HEK293 (cell line): ENCODE results near the gene ABCG4.

Experiments
- CTCF ChIA-PET: fragments of 350-600 bp; formaldehyde crosslinking; extraction: SDS; loops from one replicate; lab custom pipeline; 2021; ENCODE audit warnings: antibody characterized with exemption; lab: Yijun Ruan, JAX
- POLR2A ChIA-PET: fragments of 300-600 bp; formaldehyde crosslinking; extraction: SDS; loops from one replicate; lab custom pipeline; 2020; ENCODE audit warnings: antibody characterized with exemption, inconsistent platforms; lab: Yijun Ruan, JAX
- H3K27ac ChIP-seq: fragments of 200-500 bp; sonication (Bioruptor generic); 2 replicates; pipeline ENCODE4 v1.5.1; 2014; ENCODE audit warnings: low read depth, low read length, control low read depth, inconsistent platforms; ENCODE audit errors: extremely low read depth
- H3K36me3 ChIP-seq, 2 experiments: fragments of 200-500 bp in 1 of 2; sonication (Bioruptor generic) in 1 of 2; 1 replicate in 1 of 2; 2 replicates in 1 of 2; pipeline ENCODE4 v1.5.1; 2014 to 2017; ENCODE audit warnings: inconsistent platforms in 2 of 2, low read length in 2 of 2; ENCODE audit not compliant: control insufficient read depth in 2 of 2, insufficient read depth in 1 of 2
- H3K4me1 ChIP-seq: fragments of 200-500 bp; sonication (Bioruptor generic); 2 replicates; pipeline ENCODE4 v1.5.1; 2014; ENCODE audit warnings: mild to moderate bottlenecking, low read length, inconsistent platforms; ENCODE audit not compliant: control insufficient read depth, insufficient read depth
- H3K4me3 ChIP-seq: 2 replicates; pipeline ENCODE4 v1.5.1; 2011; ENCODE audit warnings: low read depth, mild to moderate bottlenecking, control low read depth, low read length, moderate library complexity
- H3K9me3 ChIP-seq: fragments of 200-500 bp; sonication (Bioruptor generic); 2 replicates; pipeline ENCODE4 v1.5.1; 2014; ENCODE audit warnings: low read depth, low read length, inconsistent platforms; ENCODE audit not compliant: control insufficient read depth, insufficient read depth
- EGR2 ChIP-seq: fragments of 450-650 bp; formaldehyde crosslinking; IDR thresholded peaks from 2 replicates; pipeline ENCODE4 v1.5.1; 2016; ENCODE audit warnings: low read depth, missing biosample characterization, missing genetic modification characterization
- GLIS1 ChIP-seq: fragments of 450-650 bp; formaldehyde crosslinking; IDR thresholded peaks from 2 replicates; pipeline ENCODE4 v1.5.1; 2016; ENCODE audit warnings: missing biosample characterization, missing genetic modification characterization
- KLF16 ChIP-seq: fragments of 450-650 bp; formaldehyde crosslinking; IDR thresholded peaks from 2 replicates; pipeline ENCODE4 v1.5.1; 2017; ENCODE audit warnings: missing biosample characterization, missing genetic modification characterization
- KLF8 ChIP-seq: fragments of 450-650 bp; formaldehyde crosslinking; IDR thresholded peaks from 2 replicates; pipeline ENCODE4 v1.5.1; 2016; ENCODE audit warnings: missing biosample characterization, missing genetic modification characterization
- KLF9 ChIP-seq: fragments of 450-650 bp; formaldehyde crosslinking; IDR thresholded peaks from 2 replicates; pipeline ENCODE4 v1.5.1; 2016; ENCODE audit warnings: missing biosample characterization, missing genetic modification characterization, low read depth
- OVOL3 ChIP-seq: fragments of 450-650 bp; formaldehyde crosslinking; IDR thresholded peaks from 2 replicates; pipeline ENCODE4 v1.5.1; 2016; ENCODE audit warnings: missing biosample characterization, missing genetic modification characterization
- PRDM1 ChIP-seq: fragments of 450-650 bp; formaldehyde crosslinking; IDR thresholded peaks from 2 replicates; pipeline ENCODE4; 2016; ENCODE audit warnings: missing biosample characterization, missing genetic modification characterization
- ZBTB17 ChIP-seq: fragments of 450-650 bp; formaldehyde crosslinking; IDR thresholded peaks from 2 replicates; pipeline ENCODE4 v1.5.1; 2016; ENCODE audit warnings: missing biosample characterization, missing genetic modification characterization
- ZBTB21 ChIP-seq: fragments of 450-650 bp; formaldehyde crosslinking; IDR thresholded peaks from 2 replicates; pipeline ENCODE4 v1.5.1; 2017; ENCODE audit warnings: missing biosample characterization, missing genetic modification characterization
- ZBTB48 ChIP-seq: fragments of 450-650 bp; formaldehyde crosslinking; IDR thresholded peaks from 2 replicates; pipeline ENCODE4 v1.5.1; 2016; ENCODE audit warnings: missing biosample characterization, missing genetic modification characterization
- ZFHX2 ChIP-seq: fragments of 450-650 bp; formaldehyde crosslinking; conservative IDR thresholded peaks from 2 replicates; pipeline ENCODE4 v1.5.1; 2016; ENCODE audit warnings: missing biosample characterization, missing genetic modification characterization
- ZNF121 ChIP-seq: fragments of 450-650 bp; formaldehyde crosslinking; IDR thresholded peaks from 2 replicates; pipeline ENCODE4 v1.5.1; 2016; ENCODE audit warnings: missing biosample characterization, missing genetic modification characterization
- ZNF335 ChIP-seq: fragments of 450-650 bp; formaldehyde crosslinking; conservative IDR thresholded peaks from 2 replicates; pipeline ENCODE4 v1.5.1; 2016; ENCODE audit warnings: missing biosample characterization, missing genetic modification characterization
- ZNF664 ChIP-seq: fragments of 450-650 bp; formaldehyde crosslinking; IDR thresholded peaks from 2 replicates; pipeline ENCODE4 v1.5.1; 2016; ENCODE audit warnings: missing biosample characterization, missing genetic modification characterization
- ZSCAN30 ChIP-seq: fragments of 450-650 bp; IDR thresholded peaks from 2 replicates; pipeline ENCODE4 v1.5.1; 2018; ENCODE audit warnings: missing biosample characterization, mild to moderate bottlenecking, missing genetic modification characterization, moderate library complexity
- TF ChIP-seq, protein P1 (sequence below): fragments of 450-650 bp; formaldehyde crosslinking; IDR thresholded peaks from 2 replicates; pipeline ENCODE4 v1.5.1; 2016; ENCODE audit warnings: missing biosample characterization, missing genetic modification characterization
- TF ChIP-seq, protein P2 (sequence below): fragments of 450-650 bp; formaldehyde crosslinking; IDR thresholded peaks from 2 replicates; pipeline ENCODE4 v1.5.1; 2017; ENCODE audit warnings: missing biosample characterization, missing genetic modification characterization
- TF ChIP-seq, protein P3 (sequence below): fragments of 450-650 bp; formaldehyde crosslinking; optimal IDR thresholded peaks from 2 replicates; pipeline ENCODE3; 2016; ENCODE audit warnings: missing biosample characterization, mild to moderate bottlenecking, missing genetic modification characterization
- TF ChIP-seq, protein P4 (sequence below): fragments of 450-650 bp; formaldehyde crosslinking; IDR thresholded peaks from 2 replicates; pipeline ENCODE4 v1.5.1; 2017; ENCODE audit warnings: missing biosample characterization, missing genetic modification characterization
- TF ChIP-seq, protein P5 (sequence below): fragments of 450-650 bp; formaldehyde crosslinking; IDR thresholded peaks from 2 replicates; pipeline ENCODE4 v1.5.1; 2017; ENCODE audit warnings: missing biosample characterization, missing genetic modification characterization
- TF ChIP-seq, protein P6 (sequence below): fragments of 450-650 bp; formaldehyde crosslinking; IDR thresholded peaks from 2 replicates; pipeline ENCODE4 v1.5.1; 2016; ENCODE audit warnings: missing biosample characterization, missing genetic modification characterization

Gene ABCG4

DNA sequence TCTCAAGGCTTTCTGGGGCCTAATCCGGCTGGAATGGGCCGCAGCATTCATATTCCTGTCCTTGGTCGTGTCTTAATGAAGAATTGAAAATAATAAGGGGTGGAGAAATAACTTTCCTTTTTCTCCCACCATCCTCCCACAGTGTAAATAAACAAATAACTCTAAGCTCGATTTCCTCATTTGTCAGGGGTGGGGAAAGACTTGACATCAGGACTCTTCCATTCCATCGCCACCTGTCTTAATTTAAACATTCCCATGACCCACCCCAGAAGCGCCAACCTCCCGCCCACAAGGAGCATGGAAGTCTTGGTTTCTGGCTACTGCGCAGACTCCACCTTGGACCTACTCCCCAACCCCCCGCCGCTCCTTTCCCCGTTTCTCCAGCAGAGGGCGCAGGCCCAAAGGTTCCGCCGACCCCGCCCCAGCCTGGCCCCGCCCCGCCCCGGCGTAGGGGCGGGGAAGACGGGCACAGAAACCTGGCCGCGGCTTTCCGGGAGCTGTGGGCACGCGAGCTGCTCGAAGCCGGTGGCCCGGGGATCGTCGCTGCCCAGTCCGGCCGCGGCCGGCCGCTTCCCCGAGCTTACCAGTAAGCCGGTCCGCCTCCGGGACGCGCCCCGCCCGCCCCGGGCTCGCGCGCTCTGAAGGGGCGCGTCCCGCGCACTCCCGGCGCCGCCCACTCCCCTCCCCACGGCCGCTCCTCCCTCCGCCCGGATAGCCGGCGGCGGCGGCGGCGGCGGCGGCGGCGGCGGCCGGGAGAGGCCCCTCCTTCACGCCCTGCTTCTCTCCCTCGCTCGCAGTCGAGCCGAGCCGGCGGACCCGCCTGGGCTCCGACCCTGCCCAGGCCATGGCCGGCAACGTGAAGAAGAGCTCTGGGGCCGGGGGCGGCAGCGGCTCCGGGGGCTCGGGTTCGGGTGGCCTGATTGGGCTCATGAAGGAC lies 57.0 kb downstream of the ABCG4 start, which contains the start of gene CBL (continued):
- TF ChIP-seq KLF9 (tag by site-specific recombination) (peak; percentile 81), ZSCAN30 (tag by site-specific recombination) (no peak), GLIS1 (tag by site-specific recombination) (peak; percentile 39; the same call in 1 of the 2 replicates), ZBTB21 (no peak)

DNA sequence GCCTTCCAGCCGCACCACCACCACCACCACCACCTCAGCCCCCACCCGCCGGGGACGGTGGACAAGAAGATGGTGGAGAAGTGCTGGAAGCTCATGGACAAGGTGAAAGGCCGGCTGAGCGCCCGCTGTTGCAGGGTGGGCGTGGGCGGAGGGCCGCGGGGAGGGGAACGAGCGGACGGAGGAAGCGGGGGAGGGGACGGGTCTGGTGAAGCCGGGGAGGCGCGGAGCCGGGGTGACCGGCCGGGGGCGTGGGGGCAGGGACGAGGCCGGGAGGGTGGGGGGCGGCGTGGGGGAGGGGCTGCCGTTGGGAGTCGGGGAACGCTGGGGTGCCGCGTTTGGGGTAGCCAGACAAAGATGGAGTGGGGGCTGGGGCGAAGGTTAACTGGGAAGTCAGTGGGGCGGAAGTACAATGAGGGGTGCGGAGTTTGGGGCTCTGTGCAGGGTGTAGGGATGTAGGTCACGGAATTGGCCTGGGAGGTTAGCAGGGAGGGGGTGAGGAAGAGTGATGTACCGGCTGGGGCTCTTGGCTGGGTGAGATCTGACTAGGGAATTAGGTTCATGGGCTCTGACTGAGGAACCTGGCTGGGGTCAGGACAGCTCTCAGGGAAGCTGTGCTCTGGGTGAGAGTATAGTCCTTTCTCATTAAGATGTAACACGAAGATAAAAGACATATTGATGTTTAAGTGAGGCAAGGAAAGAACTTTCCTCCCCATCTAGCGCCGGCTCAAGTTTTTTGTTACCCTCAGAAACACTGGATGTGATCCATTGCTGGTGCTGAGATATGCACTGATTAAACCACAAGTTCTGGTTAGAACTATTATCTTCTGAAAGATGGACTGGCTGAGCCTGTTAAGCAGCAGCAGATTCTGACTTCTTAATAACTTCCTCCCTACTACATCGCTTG lies 57.9 kb downstream of the ABCG4 start:
- Histone ChIP-seq H3K4me1 (peaks cover 10% of the 10 kb centered on the region; the same call in 1 of the 2 replicates), H3K27ac (peak overlapping the region; percentile 87), H3K4me3 (peak overlapping the region; percentile 68), H3K36me3 (no peaks in the 10 kb centered on the region), H3K9me3 (no peaks in the 10 kb centered on the region)
- POLR2A ChIA-PET = interaction anchor here (0.5 to 3.1 kb wide), 16 partner anchors 23 to 477 kb away, joined by 3 to 19 read pairs (median 4); partner anchors contain the start of genes HINFP, HMBS, MCAM and RNF26
- CTCF ChIA-PET = interaction anchor here (0.6 to 3.5 kb wide), 33 partner anchors 11 to 327 kb away, joined by 3 to 26 read pairs (median 4); no protein-coding TSS in a partner anchor
- TF ChIP-seq PRDM1 (tag by site-specific recombination) (peak; percentile 32; the same call in 1 of the 2 replicates), KLF9 (tag by site-specific recombination) (peak; percentile 35; the same call in 1 of the 2 replicates), OVOL3 (no peak), ZBTB48 (tag by site-specific recombination) (peak; percentile 23; the same call in 1 of the 2 replicates), KLF8 (tag by site-specific recombination) (0 out of 2 replicates have a peak, but pooled peaks have one; percentile 6), KLF16 (tag by site-specific recombination) (0 out of 2 replicates have a peak, but pooled peaks have one; percentile 34), ZBTB17 (0 out of 2 replicates have a peak, but pooled peaks have one; percentile 44), ZNF121 (tag by site-specific recombination) (no peak), ZNF335 (tag by site-specific recombination) (peak; percentile 45; the same call in 1 of the 2 replicates), ZFHX2 (tag by site-specific recombination) (peak; percentile 77), EGR2 (peak; percentile 69), ZNF664 (tag by site-specific recombination) (no peak)
- TF ChIP-seq, protein P1, sequence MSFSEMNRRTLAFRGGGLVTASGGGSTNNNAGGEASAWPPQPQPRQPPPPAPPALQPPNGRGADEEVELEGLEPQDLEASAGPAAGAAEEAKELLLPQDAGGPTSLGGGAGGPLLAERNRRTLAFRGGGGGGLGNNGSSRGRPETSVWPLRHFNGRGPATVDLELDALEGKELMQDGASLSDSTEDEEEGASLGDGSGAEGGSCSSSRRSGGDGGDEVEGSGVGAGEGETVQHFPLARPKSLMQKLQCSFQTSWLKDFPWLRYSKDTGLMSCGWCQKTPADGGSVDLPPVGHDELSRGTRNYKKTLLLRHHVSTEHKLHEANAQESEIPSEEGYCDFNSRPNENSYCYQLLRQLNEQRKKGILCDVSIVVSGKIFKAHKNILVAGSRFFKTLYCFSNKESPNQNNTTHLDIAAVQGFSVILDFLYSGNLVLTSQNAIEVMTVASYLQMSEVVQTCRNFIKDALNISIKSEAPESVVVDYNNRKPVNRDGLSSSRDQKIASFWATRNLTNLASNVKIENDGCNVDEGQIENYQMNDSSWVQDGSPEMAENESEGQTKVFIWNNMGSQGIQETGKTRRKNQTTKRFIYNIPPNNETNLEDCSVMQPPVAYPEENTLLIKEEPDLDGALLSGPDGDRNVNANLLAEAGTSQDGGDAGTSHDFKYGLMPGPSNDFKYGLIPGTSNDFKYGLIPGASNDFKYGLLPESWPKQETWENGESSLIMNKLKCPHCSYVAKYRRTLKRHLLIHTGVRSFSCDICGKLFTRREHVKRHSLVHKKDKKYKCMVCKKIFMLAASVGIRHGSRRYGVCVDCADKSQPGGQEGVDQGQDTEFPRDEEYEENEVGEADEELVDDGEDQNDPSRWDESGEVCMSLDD (tag by site-specific recombination) = peak; percentile 55; the same call in 1 of the 2 replicates
- TF ChIP-seq, protein P2, sequence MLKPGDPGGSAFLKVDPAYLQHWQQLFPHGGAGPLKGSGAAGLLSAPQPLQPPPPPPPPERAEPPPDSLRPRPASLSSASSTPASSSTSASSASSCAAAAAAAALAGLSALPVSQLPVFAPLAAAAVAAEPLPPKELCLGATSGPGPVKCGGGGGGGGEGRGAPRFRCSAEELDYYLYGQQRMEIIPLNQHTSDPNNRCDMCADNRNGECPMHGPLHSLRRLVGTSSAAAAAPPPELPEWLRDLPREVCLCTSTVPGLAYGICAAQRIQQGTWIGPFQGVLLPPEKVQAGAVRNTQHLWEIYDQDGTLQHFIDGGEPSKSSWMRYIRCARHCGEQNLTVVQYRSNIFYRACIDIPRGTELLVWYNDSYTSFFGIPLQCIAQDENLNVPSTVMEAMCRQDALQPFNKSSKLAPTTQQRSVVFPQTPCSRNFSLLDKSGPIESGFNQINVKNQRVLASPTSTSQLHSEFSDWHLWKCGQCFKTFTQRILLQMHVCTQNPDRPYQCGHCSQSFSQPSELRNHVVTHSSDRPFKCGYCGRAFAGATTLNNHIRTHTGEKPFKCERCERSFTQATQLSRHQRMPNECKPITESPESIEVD (tag by site-specific recombination) = 0 out of 2 replicates have a peak, but pooled peaks have one; percentile 8
- TF ChIP-seq, protein P3, sequence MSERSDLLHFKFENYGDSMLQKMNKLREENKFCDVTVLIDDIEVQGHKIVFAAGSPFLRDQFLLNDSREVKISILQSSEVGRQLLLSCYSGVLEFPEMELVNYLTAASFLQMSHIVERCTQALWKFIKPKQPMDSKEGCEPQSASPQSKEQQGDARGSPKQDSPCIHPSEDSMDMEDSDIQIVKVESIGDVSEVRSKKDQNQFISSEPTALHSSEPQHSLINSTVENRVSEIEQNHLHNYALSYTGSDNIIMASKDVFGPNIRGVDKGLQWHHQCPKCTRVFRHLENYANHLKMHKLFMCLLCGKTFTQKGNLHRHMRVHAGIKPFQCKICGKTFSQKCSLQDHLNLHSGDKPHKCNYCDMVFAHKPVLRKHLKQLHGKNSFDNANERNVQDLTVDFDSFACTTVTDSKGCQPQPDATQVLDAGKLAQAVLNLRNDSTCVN (tag by site-specific recombination) = peak; percentile 56
- TF ChIP-seq, protein P4, sequence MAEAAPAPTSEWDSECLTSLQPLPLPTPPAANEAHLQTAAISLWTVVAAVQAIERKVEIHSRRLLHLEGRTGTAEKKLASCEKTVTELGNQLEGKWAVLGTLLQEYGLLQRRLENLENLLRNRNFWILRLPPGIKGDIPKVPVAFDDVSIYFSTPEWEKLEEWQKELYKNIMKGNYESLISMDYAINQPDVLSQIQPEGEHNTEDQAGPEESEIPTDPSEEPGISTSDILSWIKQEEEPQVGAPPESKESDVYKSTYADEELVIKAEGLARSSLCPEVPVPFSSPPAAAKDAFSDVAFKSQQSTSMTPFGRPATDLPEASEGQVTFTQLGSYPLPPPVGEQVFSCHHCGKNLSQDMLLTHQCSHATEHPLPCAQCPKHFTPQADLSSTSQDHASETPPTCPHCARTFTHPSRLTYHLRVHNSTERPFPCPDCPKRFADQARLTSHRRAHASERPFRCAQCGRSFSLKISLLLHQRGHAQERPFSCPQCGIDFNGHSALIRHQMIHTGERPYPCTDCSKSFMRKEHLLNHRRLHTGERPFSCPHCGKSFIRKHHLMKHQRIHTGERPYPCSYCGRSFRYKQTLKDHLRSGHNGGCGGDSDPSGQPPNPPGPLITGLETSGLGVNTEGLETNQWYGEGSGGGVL (tag by site-specific recombination) = peak; percentile 46; the same call in 1 of the 2 replicates
- TF ChIP-seq, protein P5, sequence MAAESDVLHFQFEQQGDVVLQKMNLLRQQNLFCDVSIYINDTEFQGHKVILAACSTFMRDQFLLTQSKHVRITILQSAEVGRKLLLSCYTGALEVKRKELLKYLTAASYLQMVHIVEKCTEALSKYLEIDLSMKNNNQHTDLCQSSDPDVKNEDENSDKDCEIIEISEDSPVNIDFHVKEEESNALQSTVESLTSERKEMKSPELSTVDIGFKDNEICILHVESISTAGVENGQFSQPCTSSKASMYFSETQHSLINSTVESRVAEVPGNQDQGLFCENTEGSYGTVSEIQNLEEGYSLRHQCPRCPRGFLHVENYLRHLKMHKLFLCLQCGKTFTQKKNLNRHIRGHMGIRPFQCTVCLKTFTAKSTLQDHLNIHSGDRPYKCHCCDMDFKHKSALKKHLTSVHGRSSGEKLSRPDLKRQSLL (tag by site-specific recombination) = no peak
- TF ChIP-seq, protein P6, sequence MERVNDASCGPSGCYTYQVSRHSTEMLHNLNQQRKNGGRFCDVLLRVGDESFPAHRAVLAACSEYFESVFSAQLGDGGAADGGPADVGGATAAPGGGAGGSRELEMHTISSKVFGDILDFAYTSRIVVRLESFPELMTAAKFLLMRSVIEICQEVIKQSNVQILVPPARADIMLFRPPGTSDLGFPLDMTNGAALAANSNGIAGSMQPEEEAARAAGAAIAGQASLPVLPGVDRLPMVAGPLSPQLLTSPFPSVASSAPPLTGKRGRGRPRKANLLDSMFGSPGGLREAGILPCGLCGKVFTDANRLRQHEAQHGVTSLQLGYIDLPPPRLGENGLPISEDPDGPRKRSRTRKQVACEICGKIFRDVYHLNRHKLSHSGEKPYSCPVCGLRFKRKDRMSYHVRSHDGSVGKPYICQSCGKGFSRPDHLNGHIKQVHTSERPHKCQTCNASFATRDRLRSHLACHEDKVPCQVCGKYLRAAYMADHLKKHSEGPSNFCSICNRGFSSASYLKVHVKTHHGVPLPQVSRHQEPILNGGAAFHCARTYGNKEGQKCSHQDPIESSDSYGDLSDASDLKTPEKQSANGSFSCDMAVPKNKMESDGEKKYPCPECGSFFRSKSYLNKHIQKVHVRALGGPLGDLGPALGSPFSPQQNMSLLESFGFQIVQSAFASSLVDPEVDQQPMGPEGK (tag by site-specific recombination) = peak; percentile 64
